H9 (cell line): ENCODE results near the gene IGF2BP3. TPM values are rescaled to one million over a fixed set of nuclear protein-coding genes. Genes with fewer than 3 reads are reported as not detected.
A peak's percentile ranks its signal among the peaks of the same experiment; 100 is the strongest.

ENCODE experiments used
- DNase-seq: peaks from one replicate; pipeline ENCODE4 v3.0.0-alpha.2; 2017
- H2AFZ ChIP-seq: one replicate; pipeline ENCODE4 v1.6.1; 2013; ENCODE audit warnings: mild to moderate bottlenecking, low read length, control low read depth, moderate library complexity
- H2AK5ac ChIP-seq: 2 replicates; pipeline ENCODE4 v1.6.1; 2013; ENCODE audit warnings: low read length, control low read depth, mixed read lengths; ENCODE audit not compliant: insufficient read length
- H2BK120ac ChIP-seq: one replicate; pipeline ENCODE4 v1.6.1; 2013; ENCODE audit warnings: low read depth, mild to moderate bottlenecking, low read length, control low read depth, inconsistent platforms; ENCODE audit not compliant: poor library complexity, severe bottlenecking
- H2BK12ac ChIP-seq: 2 replicates; pipeline ENCODE4 v1.6.1; 2013; ENCODE audit warnings: low read length, control low read depth, mixed read lengths, low read depth; ENCODE audit not compliant: insufficient read length
- H2BK15ac ChIP-seq: 2 replicates; pipeline ENCODE4 v1.6.1; 2013; ENCODE audit warnings: low read depth, low read length, control low read depth
- H2BK20ac ChIP-seq: one replicate; pipeline ENCODE4 v1.6.1; 2013; ENCODE audit warnings: low read depth, mild to moderate bottlenecking, low read length, control low read depth, inconsistent platforms; ENCODE audit not compliant: poor library complexity, severe bottlenecking
- H2BK5ac ChIP-seq: 2 replicates; pipeline ENCODE4 v1.6.1; 2013; ENCODE audit warnings: low read length, control low read depth, mixed read lengths; ENCODE audit not compliant: insufficient read length
- H3K14ac ChIP-seq: 2 replicates; pipeline ENCODE4 v1.6.1; 2013; ENCODE audit warnings: low read length, control low read depth; ENCODE audit not compliant: insufficient read depth
- H3K18ac ChIP-seq: 2 replicates; pipeline ENCODE4 v1.6.1; 2013; ENCODE audit warnings: low read depth, mild to moderate bottlenecking, mixed read lengths, low read length, control low read depth; ENCODE audit not compliant: insufficient read length
- H3K23ac ChIP-seq: 2 replicates; pipeline ENCODE4 v1.6.1; 2013; ENCODE audit warnings: low read length, control low read depth, mixed read lengths, low read depth; ENCODE audit not compliant: insufficient read length
- H3K23me2 ChIP-seq: 2 replicates; pipeline ENCODE4 v1.6.1; 2013; ENCODE audit warnings: low read depth, mild to moderate bottlenecking, mixed read lengths, low read length, control low read depth; ENCODE audit not compliant: insufficient read length, poor library complexity, severe bottlenecking
- H3K27ac ChIP-seq: 2 replicates; pipeline ENCODE4 v1.5.1; 2013; ENCODE audit warnings: low read length, control low read depth, mixed read lengths, low read depth; ENCODE audit not compliant: insufficient read length
- H3K27me3 ChIP-seq: 2 replicates; pipeline ENCODE4 v1.6.1; 2013; ENCODE audit warnings: low read length, control low read depth, inconsistent platforms; ENCODE audit not compliant: insufficient read depth
- H3K4ac ChIP-seq: 2 replicates; pipeline ENCODE4 v1.6.1; 2013; ENCODE audit warnings: low read depth, mild to moderate bottlenecking, control low read depth, inconsistent platforms, low read length, moderate library complexity
- H3K4me1 ChIP-seq: 2 replicates; pipeline ENCODE4 v1.6.1; 2013; ENCODE audit warnings: low read length, control low read depth, inconsistent platforms; ENCODE audit not compliant: insufficient read depth
- H3K4me2 ChIP-seq: 2 replicates; pipeline ENCODE4 v1.6.1; 2013; ENCODE audit warnings: low read length, control low read depth, mixed read lengths; ENCODE audit not compliant: insufficient read length, insufficient read depth
- H3K56ac ChIP-seq: 2 replicates; pipeline ENCODE4 v1.6.1; 2013; ENCODE audit warnings: low read depth, mild to moderate bottlenecking, mixed read lengths, low read length, control low read depth; ENCODE audit not compliant: insufficient read length
- H3K79me1 ChIP-seq: 2 replicates; pipeline ENCODE4 v1.6.1; 2013; ENCODE audit warnings: low read depth, mild to moderate bottlenecking, moderate library complexity, low read length, control low read depth, inconsistent platforms; ENCODE audit not compliant: insufficient read depth, poor library complexity, severe bottlenecking
- H3K79me2 ChIP-seq: 2 replicates; pipeline ENCODE4 v1.6.1; 2013; ENCODE audit warnings: low read length, control low read depth, inconsistent platforms; ENCODE audit not compliant: insufficient read depth
- H3K9ac ChIP-seq: 2 replicates; pipeline ENCODE4 v1.6.1; 2013; ENCODE audit warnings: low read length, control low read depth, mixed read lengths; ENCODE audit not compliant: insufficient read length; ENCODE audit errors: extremely low read depth
- H3K9me3 ChIP-seq: one replicate; pipeline ENCODE4 v1.6.1; 2013; ENCODE audit warnings: low read depth, low read length, inconsistent platforms; ENCODE audit not compliant: control insufficient read depth
- H3T11ph ChIP-seq: one replicate; pipeline ENCODE4 v1.6.1; 2013; ENCODE audit warnings: mild to moderate bottlenecking, low read length, control low read depth, inconsistent platforms
- H4K20me1 ChIP-seq: one replicate; pipeline ENCODE4 v1.6.1; 2013; ENCODE audit not compliant: control insufficient read depth, insufficient read length, insufficient read depth
- H4K5ac ChIP-seq: 2 replicates; pipeline ENCODE4 v1.6.1; 2013; ENCODE audit warnings: low read depth, mild to moderate bottlenecking, mixed read lengths, low read length, control low read depth; ENCODE audit not compliant: insufficient read length
- H4K8ac ChIP-seq: replicated peaks from 2 replicates; pipeline ENCODE4 v1.6.1; 2013; ENCODE audit warnings: low read length, control low read depth, mixed read lengths, low read depth; ENCODE audit not compliant: insufficient read length
- H4K91ac ChIP-seq: 2 replicates; pipeline ENCODE4 v1.6.1; 2013; ENCODE audit warnings: low read depth, mild to moderate bottlenecking, moderate library complexity, mixed read lengths, low read length, control low read depth; ENCODE audit not compliant: insufficient read length
- H3K27ac Mint-ChIP-seq, 3 experiments: 2 replicates in 2 of 3; 3 replicates in 1 of 3; pipeline ENCODE4 v1.8.0; 2020 to 2021; ENCODE audit warnings: mixed read lengths in 3 of 3, mild to moderate bottlenecking in 1 of 3, moderate library complexity in 1 of 3
- H3K27me3 Mint-ChIP-seq: 2 replicates; pipeline ENCODE4 v1.8.0; 2021; ENCODE audit warnings: low read depth, mild to moderate bottlenecking, moderate library complexity, mixed read lengths
- H3K36me3 Mint-ChIP-seq, 3 experiments: 2 replicates in 2 of 3; 3 replicates in 1 of 3; pipeline ENCODE4 v1.8.0; 2020 to 2021; ENCODE audit warnings: low read depth in 3 of 3, mixed read lengths in 3 of 3; ENCODE audit not compliant: insufficient read depth in 1 of 3
- H3K4me1 Mint-ChIP-seq, 2 experiments: 2 replicates each; pipeline ENCODE4 v1.8.0; 2020; ENCODE audit warnings: mixed read lengths in 2 of 2
- H3K4me3 Mint-ChIP-seq, 2 experiments: 2 replicates in 1 of 2; 3 replicates in 1 of 2; pipeline ENCODE4 v1.8.0; 2020 to 2021; ENCODE audit warnings: mild to moderate bottlenecking in 2 of 2, mixed read lengths in 2 of 2, moderate library complexity in 1 of 2
- H3K9me3 Mint-ChIP-seq, 2 experiments: 2 replicates in 1 of 2; 3 replicates in 1 of 2; pipeline ENCODE4 v1.8.0; 2020; ENCODE audit warnings: mild to moderate bottlenecking in 2 of 2, mixed read lengths in 2 of 2, moderate library complexity in 1 of 2
- CTCF ChIP-seq: fragments of 200-600 bp; sonication (generic); conservative IDR thresholded peaks from 3 replicates; pipeline ENCODE4 v1.8.0; 2021; ENCODE audit warnings: antibody characterized with exemption, mild to moderate bottlenecking
- WGBS: extraction: QIAGEN DNeasy Blood & Tissue Kit; methylation state at CpG from one replicate; pipeline ENCODE4 v1.1.7; 2013; ENCODE audit warnings: missing lambda C conversion rate, low lambda C conversion rate, mixed read lengths; ENCODE audit not compliant: insufficient read length; ENCODE audit errors: extremely low coverage; 5-methylcytosine and 5-hydroxymethylcytosine counted together
- total RNA-seq: library from RNA; stranded (reverse); gene quantifications from 2 replicates; pipeline ENCODE4 v1.2.1, GENCODE V29; 2021

IGF2BP3 gene
- total RNA-seq, 1 experiment from 2014 or later: 197 TPM

DNA sequence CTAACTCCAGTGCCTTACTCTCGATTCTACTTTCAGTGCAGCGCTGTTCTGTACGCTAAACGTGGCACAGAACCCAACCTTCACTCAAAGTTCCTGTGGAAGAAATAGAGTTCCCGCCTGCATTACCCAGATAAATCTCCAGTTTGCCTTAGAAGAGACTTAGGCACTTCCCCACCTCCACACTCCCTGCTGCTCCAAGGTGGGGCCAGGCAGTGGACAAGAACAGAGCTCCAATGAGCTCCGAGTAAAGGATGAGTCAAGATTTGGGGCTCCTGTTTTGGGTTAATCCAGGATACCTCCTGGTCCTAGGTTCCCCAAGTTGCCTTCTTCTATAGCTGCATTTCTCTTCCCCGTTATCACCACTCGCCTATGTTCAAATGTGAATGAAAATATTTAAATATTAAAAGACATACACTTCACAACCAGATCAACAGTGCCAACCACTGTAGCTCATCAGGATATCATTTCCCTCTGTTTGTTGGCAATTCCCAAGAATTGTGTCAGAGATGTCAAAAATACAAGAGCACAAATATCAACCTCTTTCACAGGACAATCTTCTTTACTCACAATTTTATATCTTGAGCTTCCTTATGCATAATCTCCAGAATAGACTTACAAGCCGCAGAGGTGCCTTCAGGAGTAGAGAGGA lies 123.1 kb downstream of the IGF2BP3 start:
- TF ChIP-seq CTCF: no peak
- no peak overlapping the region for H3K9ac ChIP-seq
- no peak overlapping the region for H2BK20ac ChIP-seq
- no peaks in the 10 kb centered on the region for H3K9me3 ChIP-seq
- H3K79me2 ChIP-seq: no peaks in the 10 kb centered on the region
- no CpG with 5 or more reads among the region's 9 CpGs for WGBS
- H3K4me1 Mint-ChIP-seq: peaks cover 22 to 35% of the 10 kb centered on the region in 2 experiments
- no peak overlapping the region for H4K8ac ChIP-seq
- H3K79me1 ChIP-seq: no peaks in the 10 kb centered on the region
- H4K20me1 ChIP-seq: no peaks in the 10 kb centered on the region
- DNase-seq: no peak
- no peaks in the 10 kb centered on the region for H3K4me1 ChIP-seq
- no peak overlapping the region for H3K56ac ChIP-seq
- no peak overlapping the region for H3K4me2 ChIP-seq
- H3T11ph ChIP-seq: no peak overlapping the region
- no peaks in the 10 kb centered on the region for H3K23me2 ChIP-seq
- no peak overlapping the region for H3K23ac ChIP-seq
- H2BK120ac ChIP-seq: no peak overlapping the region
- no peak overlapping the region for H2AK5ac ChIP-seq
- H3K4ac ChIP-seq: no peak overlapping the region
- H3K9me3 Mint-ChIP-seq: no peaks in the 10 kb centered on the region
- no peak overlapping the region for H3K27ac ChIP-seq
- no peaks in the 10 kb centered on the region for H3K27me3 ChIP-seq
- no peak overlapping the region for H2AFZ ChIP-seq
- H2BK15ac ChIP-seq: no peak overlapping the region
- H3K18ac ChIP-seq: no peak overlapping the region
- no peak overlapping the region for H2BK5ac ChIP-seq
- H2BK12ac ChIP-seq: no peak overlapping the region
- H4K91ac ChIP-seq: no peak overlapping the region
- no peak overlapping the region for H4K5ac ChIP-seq
- no peak overlapping the region for H3K4me3 Mint-ChIP-seq
- no peak overlapping the region for H3K14ac ChIP-seq
- H3K36me3 Mint-ChIP-seq: peaks cover 40 to 91% (median 79%) of the 10 kb centered on the region in 3 experiments; a peak in 6 of 7 replicates
- H3K27ac Mint-ChIP-seq: peak overlapping the region in 2 of 3 experiments; percentile 80 to 81; a peak in 4 of 7 replicates
- H3K27me3 Mint-ChIP-seq: no peaks in the 10 kb centered on the region
